ENCODE results near the gene CENPP.

CENPP gene

GRCh38 chr9:92308893-92309292 is 16.9 kb upstream of the CENPP start:
- Histone ChIP-seq H3K27me3 (ENCODE audit: control insufficient read depth, insufficient read depth, low read length) (no peaks in the 10 kb centered on the region), H3K4me1 (peaks cover 6% of the 10 kb centered on the region), H3K79me2 (peaks cover 2% of the 10 kb centered on the region), H3K36me3 (ENCODE audit: control insufficient read depth, insufficient read depth, low read length) (no peaks in the 10 kb centered on the region), H3K9ac (no peak overlapping the region), H3K4me3 (ENCODE audit: low read depth, low read length) (no peak overlapping the region), H3K9me3 (ENCODE audit: control insufficient read depth, low read length) (no peaks in the 10 kb centered on the region), H2AFZ (no peak overlapping the region), H3K27ac (no peak overlapping the region), H3K4me2 (ENCODE audit: low read length) (no peak overlapping the region)
- TF ChIP-seq, protein P1, sequence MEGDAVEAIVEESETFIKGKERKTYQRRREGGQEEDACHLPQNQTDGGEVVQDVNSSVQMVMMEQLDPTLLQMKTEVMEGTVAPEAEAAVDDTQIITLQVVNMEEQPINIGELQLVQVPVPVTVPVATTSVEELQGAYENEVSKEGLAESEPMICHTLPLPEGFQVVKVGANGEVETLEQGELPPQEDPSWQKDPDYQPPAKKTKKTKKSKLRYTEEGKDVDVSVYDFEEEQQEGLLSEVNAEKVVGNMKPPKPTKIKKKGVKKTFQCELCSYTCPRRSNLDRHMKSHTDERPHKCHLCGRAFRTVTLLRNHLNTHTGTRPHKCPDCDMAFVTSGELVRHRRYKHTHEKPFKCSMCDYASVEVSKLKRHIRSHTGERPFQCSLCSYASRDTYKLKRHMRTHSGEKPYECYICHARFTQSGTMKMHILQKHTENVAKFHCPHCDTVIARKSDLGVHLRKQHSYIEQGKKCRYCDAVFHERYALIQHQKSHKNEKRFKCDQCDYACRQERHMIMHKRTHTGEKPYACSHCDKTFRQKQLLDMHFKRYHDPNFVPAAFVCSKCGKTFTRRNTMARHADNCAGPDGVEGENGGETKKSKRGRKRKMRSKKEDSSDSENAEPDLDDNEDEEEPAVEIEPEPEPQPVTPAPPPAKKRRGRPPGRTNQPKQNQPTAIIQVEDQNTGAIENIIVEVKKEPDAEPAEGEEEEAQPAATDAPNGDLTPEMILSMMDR (IDR thresholded peaks at IDR 0.05), result no peak

DNA sequence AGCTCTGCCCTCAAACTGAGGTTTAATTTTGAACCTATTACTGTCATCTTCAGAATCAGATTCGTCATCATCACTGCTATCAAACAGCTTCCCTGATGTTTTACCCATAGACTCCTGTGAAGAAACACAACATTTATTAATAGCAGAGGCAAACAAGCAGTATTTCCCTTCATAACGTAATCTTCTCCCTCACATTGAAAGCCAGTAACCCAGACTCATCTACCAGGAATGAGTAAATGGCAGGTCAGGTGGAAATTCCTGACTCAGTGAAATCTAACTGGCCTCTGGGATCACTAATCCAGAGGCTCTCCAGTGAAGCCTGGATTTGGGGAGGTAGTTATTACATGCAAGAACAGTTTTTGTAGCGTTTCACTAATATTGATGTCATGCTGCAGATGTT is 15.2 kb upstream of the CENPP start:
- H3K36me3 ChIP-seq (ENCODE audit: control insufficient read depth, insufficient read depth, low read length), result no peaks in the 10 kb centered on the region
- no peak overlapping the region for H3K4me2 ChIP-seq (ENCODE audit: low read length)
- no peak overlapping the region for H3K27ac ChIP-seq
- TF ChIP-seq, protein P1 (IDR thresholded peaks at IDR 0.05), result no peak
- peaks cover 16% of the 10 kb centered on the region for H3K4me1 ChIP-seq
- H3K4me3 ChIP-seq (ENCODE audit: low read depth, low read length), result no peak overlapping the region
- H2AFZ ChIP-seq, result no peak overlapping the region
- no peak overlapping the region for H3K9ac ChIP-seq
- H3K9me3 ChIP-seq (ENCODE audit: control insufficient read depth, low read length), result no peaks in the 10 kb centered on the region
- no peaks in the 10 kb centered on the region for H3K27me3 ChIP-seq (ENCODE audit: control insufficient read depth, insufficient read depth, low read length)
- H3K79me2 ChIP-seq, result peaks cover 2% of the 10 kb centered on the region

DNA sequence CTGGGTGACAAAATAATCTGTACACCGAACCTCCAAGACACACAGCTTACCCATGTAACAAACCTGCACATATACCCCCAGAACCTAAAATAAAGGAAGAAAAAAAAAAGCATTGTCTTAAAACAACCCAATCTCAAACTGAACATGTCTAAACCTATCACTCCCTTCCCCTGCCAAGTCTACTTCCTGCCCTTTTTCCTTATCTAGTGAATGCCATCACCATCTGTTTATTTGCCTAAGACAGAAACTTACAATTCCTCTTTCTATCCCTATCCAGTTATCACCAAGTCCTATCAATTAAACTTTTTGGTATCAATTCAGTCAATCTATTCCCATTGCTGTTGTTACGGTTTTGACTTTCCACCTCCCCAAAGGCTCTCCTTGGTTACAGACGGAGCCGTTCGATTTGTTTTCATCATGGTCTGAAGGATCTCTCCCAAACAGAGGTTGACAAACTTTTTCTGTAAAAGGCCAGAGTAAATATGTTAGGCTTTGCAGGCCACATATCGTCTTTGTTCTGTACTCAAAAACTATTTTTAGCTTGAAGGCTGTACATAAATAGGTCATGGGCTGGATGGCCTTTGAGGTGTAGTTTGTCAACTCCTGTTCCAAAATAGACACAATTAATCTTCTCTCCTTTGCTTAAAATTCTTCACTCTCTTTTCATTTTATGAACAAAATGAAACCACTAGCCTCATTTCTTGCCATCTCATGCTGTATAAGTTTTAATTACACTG is 12.7 kb upstream of the CENPP start:
- H2AFZ ChIP-seq, result no peak overlapping the region
- H3K4me2 ChIP-seq (ENCODE audit: low read length), result peak overlapping the region; percentile 71
- peak overlapping the region; percentile 29 for H3K4me3 ChIP-seq (ENCODE audit: low read depth, low read length)
- TF ChIP-seq, protein P1 (IDR thresholded peaks at IDR 0.05), result no peak
- peak overlapping the region; percentile 63 for H3K27ac ChIP-seq
- no peaks in the 10 kb centered on the region for H3K27me3 ChIP-seq (ENCODE audit: control insufficient read depth, insufficient read depth, low read length)
- no peak overlapping the region for H3K9ac ChIP-seq
- peaks cover 16% of the 10 kb centered on the region for H3K4me1 ChIP-seq
- H3K9me3 ChIP-seq (ENCODE audit: control insufficient read depth, low read length), result no peaks in the 10 kb centered on the region
- H3K36me3 ChIP-seq (ENCODE audit: control insufficient read depth, insufficient read depth, low read length), result no peaks in the 10 kb centered on the region
- H3K79me2 ChIP-seq, result peaks cover 2% of the 10 kb centered on the region

DNA sequence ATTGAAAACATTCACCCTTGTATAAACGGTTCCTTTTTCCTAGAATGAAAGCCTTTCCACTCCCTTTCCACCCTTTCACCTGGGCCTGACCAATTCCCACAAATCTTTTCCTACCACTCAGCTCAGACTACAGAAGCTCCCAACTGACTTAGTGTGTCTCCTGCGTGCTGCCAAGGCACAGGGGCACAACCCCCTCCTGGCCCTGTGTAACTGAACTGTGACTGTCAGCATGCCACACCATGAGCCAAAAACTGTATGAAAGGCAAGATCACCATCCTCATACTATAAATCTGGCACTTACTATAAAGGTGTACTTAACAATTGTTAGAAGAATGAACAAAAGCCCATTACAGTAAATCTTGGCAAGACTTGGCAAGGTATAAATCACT is 12.1 kb upstream of the CENPP start:
- peaks cover 2% of the 10 kb centered on the region for H3K79me2 ChIP-seq
- TF ChIP-seq, protein P1 (IDR thresholded peaks at IDR 0.05), result no peak
- H3K27ac ChIP-seq, result peak overlapping the region; percentile 63
- no peak overlapping the region for H3K9ac ChIP-seq
- H3K4me3 ChIP-seq (ENCODE audit: low read depth, low read length), result peak overlapping the region; percentile 29
- H3K4me1 ChIP-seq, result peaks cover 16% of the 10 kb centered on the region
- no peaks in the 10 kb centered on the region for H3K9me3 ChIP-seq (ENCODE audit: control insufficient read depth, low read length)
- H3K36me3 ChIP-seq (ENCODE audit: control insufficient read depth, insufficient read depth, low read length), result no peaks in the 10 kb centered on the region
- H3K4me2 ChIP-seq (ENCODE audit: low read length), result peak overlapping the region; percentile 71
- H3K27me3 ChIP-seq (ENCODE audit: control insufficient read depth, insufficient read depth, low read length), result no peaks in the 10 kb centered on the region
- no peak overlapping the region for H2AFZ ChIP-seq

DNA sequence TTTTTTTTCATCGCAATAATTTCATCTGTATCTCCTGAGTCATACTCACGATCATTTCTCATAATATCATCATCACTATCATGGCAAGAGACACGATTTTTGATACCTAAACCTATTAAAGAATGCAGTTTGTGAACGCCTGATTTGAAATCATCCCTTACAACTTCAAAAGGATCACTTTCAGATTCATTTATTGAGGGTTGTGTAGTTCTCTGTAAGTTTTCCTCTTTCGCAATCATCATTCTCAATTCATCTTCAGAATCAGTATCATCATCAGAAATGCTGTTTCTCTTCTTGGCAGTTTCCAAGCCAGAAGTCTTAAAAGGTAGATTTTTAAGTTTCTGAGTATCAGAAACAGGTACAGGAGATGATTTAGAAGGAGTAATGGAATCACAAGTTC is 10.3 kb upstream of the CENPP start:
- no peaks in the 10 kb centered on the region for H3K9me3 ChIP-seq (ENCODE audit: control insufficient read depth, low read length)
- H3K79me2 ChIP-seq, result no peaks in the 10 kb centered on the region
- TF ChIP-seq, protein P1 (IDR thresholded peaks at IDR 0.05), result no peak
- peak overlapping the region; percentile 49 for H3K27ac ChIP-seq
- H2AFZ ChIP-seq, result no peak overlapping the region
- H3K4me2 ChIP-seq (ENCODE audit: low read length), result peak overlapping the region; percentile 55
- H3K4me3 ChIP-seq (ENCODE audit: low read depth, low read length), result peak overlapping the region; percentile 24
- peaks cover 16% of the 10 kb centered on the region for H3K4me1 ChIP-seq
- H3K36me3 ChIP-seq (ENCODE audit: control insufficient read depth, insufficient read depth, low read length), result no peaks in the 10 kb centered on the region
- H3K27me3 ChIP-seq (ENCODE audit: control insufficient read depth, insufficient read depth, low read length), result no peaks in the 10 kb centered on the region
- no peak overlapping the region for H3K9ac ChIP-seq
